HCT116 (cell line): ENCODE data around the gene ADAMTS6. TPM values are rescaled to one million over a fixed set of nuclear protein-coding genes. Genes with fewer than 3 reads are reported as not detected.

Source experiments
- ATAC-seq: fragments of 200-7000 bp; cut with Tn5 transposase; 2 replicates; pipeline ENCODE4 v1.9.1; 2020; ENCODE audit warnings: mild to moderate bottlenecking, moderate library complexity
- BruUV-seq: library from RNA; stranded (reverse); fragments of 400-500 nt; replicated peaks from 2 replicates; lab custom pipeline; 2021; lab: Mats Ljungman, UMichigan
- CTCF ChIA-PET: fragments of 300-600 bp; sonication (Branson Sonifier 250); formaldehyde crosslinking; loops from one replicate; lab custom pipeline; 2021; ENCODE audit warnings: antibody characterized with exemption; lab: Charles Lee
- POLR2A ChIA-PET: fragments of 300-600, 350-600 bp; sonication (Branson Sonifier 250); formaldehyde crosslinking; loops from one replicate; lab custom pipeline; 2021; ENCODE audit warnings: antibody characterized with exemption; lab: Charles Lee
- RAD21 ChIA-PET, 2 experiments: fragments of 300-600 bp; sonication (Branson Sonifier 250); formaldehyde crosslinking; loops; one replicate each; lab custom pipeline; 2023; ENCODE audit warnings: low total read pairs in 2 of 2; ENCODE audit not compliant: uncharacterized antibody in 2 of 2, unreplicated experiment in 2 of 2, low non-redundant PET in 1 of 2; lab: Charles Lee
- DNase-seq: peaks from one replicate; pipeline ENCODE4 v3.0.0-alpha.2; 2010; ENCODE audit warnings: low read depth, low spot score
- H2AFZ ChIP-seq: fragments of 200-600 bp; shearing (Covaris generic), sonication (generic); 2 replicates; pipeline ENCODE4 v1.6.1; 2017; ENCODE audit warnings: low read depth, mixed run types, mixed read lengths, antibody characterized with exemption, low read length; ENCODE audit not compliant: poor library complexity, severe bottlenecking
- H3K27ac ChIP-seq: 2 replicates; pipeline ENCODE4 v1.5.1; 2012; ENCODE audit warnings: low read depth, low read length
- H3K27me3 ChIP-seq: fragments of 200-600 bp; sonication (generic); 2 replicates; pipeline ENCODE4 v1.6.1; 2016; ENCODE audit warnings: mixed run types, low read length, mixed read lengths; ENCODE audit not compliant: insufficient read depth
- H3K36me3 ChIP-seq, 2 experiments: fragments of 200-500 bp in 1 of 2; fragments of 200-600 bp in 1 of 2; sonication (Bioruptor generic) in 1 of 2; sonication (generic) in 1 of 2; 2 replicates each; pipeline versions ENCODE4 v1.5.1 to v1.6.1; 2014 to 2016; ENCODE audit warnings: low read length in 2 of 2, inconsistent platforms in 1 of 2, mixed read lengths in 1 of 2, mixed run types in 1 of 2; ENCODE audit not compliant: insufficient read depth in 2 of 2, control insufficient read depth in 1 of 2
- H3K4me1 ChIP-seq, 2 experiments: fragments of 200-600 bp in 1 of 2; sonication (generic) in 1 of 2; 2 replicates each; pipeline versions ENCODE4 v1.5.1 to v1.6.1; 2012 to 2017; ENCODE audit warnings: low read length in 2 of 2, inconsistent platforms in 1 of 2, mild to moderate bottlenecking in 1 of 2, mixed read lengths in 1 of 2, mixed run types in 1 of 2, moderate library complexity in 1 of 2; ENCODE audit not compliant: insufficient read depth in 2 of 2, control insufficient read depth in 1 of 2
- H3K4me2 ChIP-seq: fragments of 200-600 bp; sonication (generic); 2 replicates; pipeline ENCODE4 v1.6.1; 2017; ENCODE audit warnings: mixed run types, low read length, mixed read lengths
- H3K4me3 ChIP-seq, 2 experiments: fragments of 200-600 bp in 1 of 2; sonication (generic) in 1 of 2; replicated peaks in 1 of 2; 2 replicates each; pipeline ENCODE4 v1.5.1; 2011 to 2016; ENCODE audit warnings: low read length in 2 of 2, control low read depth in 1 of 2, low read depth in 1 of 2, mild to moderate bottlenecking in 1 of 2, mixed read lengths in 1 of 2, mixed run types in 1 of 2
- H3K79me2 ChIP-seq: fragments of 200-600 bp; sonication (generic); 2 replicates; pipeline ENCODE4 v1.6.1; 2017; ENCODE audit warnings: mild to moderate bottlenecking, mixed run types, low read length, moderate library complexity, mixed read lengths; ENCODE audit not compliant: insufficient read depth
- H3K9ac ChIP-seq: fragments of 200-600 bp; sonication (generic); 2 replicates; pipeline ENCODE4 v1.6.1; 2016; ENCODE audit warnings: low read length, mixed read lengths
- H3K9me2 ChIP-seq: fragments of 200-600 bp; sonication (generic), shearing (Covaris generic); 2 replicates; pipeline ENCODE4 v1.6.1; 2017; ENCODE audit warnings: mixed run types, mild to moderate bottlenecking, moderate library complexity; ENCODE audit not compliant: insufficient read depth
- H3K9me3 ChIP-seq, 2 experiments: fragments of 200-500 bp in 1 of 2; fragments of 200-600 bp in 1 of 2; sonication (Bioruptor generic) in 1 of 2; sonication (generic) in 1 of 2; 2 replicates each; pipeline ENCODE4 v1.6.1; 2014 to 2017; ENCODE audit warnings: low read length in 2 of 2, mixed read lengths in 2 of 2, inconsistent platforms in 1 of 2, low read depth in 1 of 2, mild to moderate bottlenecking in 1 of 2, mixed run types in 1 of 2, moderate library complexity in 1 of 2; ENCODE audit not compliant: control insufficient read depth in 1 of 2, insufficient read depth in 1 of 2
- H4K20me1 ChIP-seq: fragments of 200-600 bp; sonication (generic), shearing (Covaris generic); 2 replicates; pipeline ENCODE4 v1.6.1; 2017; ENCODE audit warnings: mixed run types, mild to moderate bottlenecking, moderate library complexity; ENCODE audit not compliant: insufficient read depth
- ATF3 ChIP-seq: IDR thresholded peaks from 2 replicates; pipeline ENCODE4 v1.6.1; 2012
- CEBPB ChIP-seq: IDR thresholded peaks from 2 replicates; pipeline ENCODE4 v1.6.1; 2012; ENCODE audit warnings: low read depth
- EGR1 ChIP-seq: IDR thresholded peaks from 2 replicates; pipeline ENCODE4 v1.6.1; 2012; ENCODE audit warnings: low read depth
- ELF1 ChIP-seq: IDR thresholded peaks from 2 replicates; pipeline ENCODE4 v1.6.1; 2012; ENCODE audit warnings: low read depth, borderline replicate concordance
- EZH2 ChIP-seq: fragments of 200-600 bp; sonication (generic); IDR thresholded peaks from 2 replicates; pipeline ENCODE4 v1.6.1; 2017; ENCODE audit warnings: antibody characterized with exemption, mixed run types
- FOSL1 ChIP-seq: IDR thresholded peaks from 2 replicates; pipeline ENCODE4 v1.6.1; 2012; ENCODE audit warnings: low read depth
- JUND ChIP-seq: IDR thresholded peaks from 2 replicates; pipeline ENCODE4 v1.6.1; 2012
- POLR2A ChIP-seq: IDR thresholded peaks from 2 replicates; pipeline ENCODE4 v1.7.0; 2011; ENCODE audit warnings: borderline replicate concordance; ENCODE audit not compliant: insufficient read depth, insufficient read length; ENCODE audit errors: extremely low read depth
- POLR2AphosphoS5 ChIP-seq: IDR thresholded peaks from 2 replicates; pipeline ENCODE4 v1.6.1; 2011; ENCODE audit warnings: mild to moderate bottlenecking, low read depth, low read length, moderate library complexity
- REST ChIP-seq: IDR thresholded peaks from 2 replicates; pipeline ENCODE4 v1.6.1; 2012; ENCODE audit warnings: low read depth
- SRF ChIP-seq: IDR thresholded peaks from 2 replicates; pipeline ENCODE4 v1.6.1; 2012; ENCODE audit warnings: low read depth
- TCF7L2 ChIP-seq: IDR thresholded peaks from 2 replicates; pipeline ENCODE4 v1.7.0; 2011; ENCODE audit warnings: borderline replicate concordance, inconsistent platforms; ENCODE audit not compliant: insufficient read depth, insufficient read length; ENCODE audit errors: extremely low read depth
- YY1 ChIP-seq: IDR thresholded peaks from 2 replicates; pipeline ENCODE4 v1.6.1; 2011; ENCODE audit warnings: low read length, low read depth, moderate library complexity, mild to moderate bottlenecking; ENCODE audit not compliant: insufficient replicate concordance; ENCODE audit errors: extremely low read depth
- ZBTB33 ChIP-seq: IDR thresholded peaks from 2 replicates; pipeline ENCODE4 v1.6.1; 2011; ENCODE audit warnings: mild to moderate bottlenecking, low read length, moderate library complexity; ENCODE audit not compliant: insufficient replicate concordance; ENCODE audit errors: extremely low read depth
- ZNF274 ChIP-seq: fragments of 200-500 bp; sonication (Bioruptor generic); IDR thresholded peaks from 2 replicates; pipeline ENCODE4 v1.6.1; 2014; ENCODE audit warnings: mild to moderate bottlenecking, low read depth, low read length, inconsistent platforms
- intact Hi-C: fragments of 100-400 bp; cut with micrococcal nuclease; formaldehyde crosslinking; loops from 2 replicates; pipeline ENCODE4 v1.10.0; 2022
- total RNA-seq: library from RNA; stranded (reverse); gene quantifications from one replicate; pipeline ENCODE4 v1.2.1, GENCODE V29; 2021; ENCODE audit not compliant: unreplicated experiment
- TF ChIP-seq, protein P1 (sequence below), 3 experiments: fragments of 200-600 bp in 1 of 3; sonication (generic) in 1 of 3; IDR thresholded peaks in 2 of 3; conservative IDR thresholded peaks in 1 of 3; 2 replicates each; pipeline ENCODE4 v1.5.1; 2012 to 2017; ENCODE audit warnings: low read depth in 2 of 3, low read length in 2 of 3, antibody characterized with exemption in 1 of 3, borderline replicate concordance in 1 of 3, control low read depth in 1 of 3, mild to moderate bottlenecking in 1 of 3, mixed read lengths in 1 of 3, mixed run types in 1 of 3, moderate library complexity in 1 of 3; ENCODE audit not compliant: insufficient read depth in 1 of 3
- TF ChIP-seq, protein P2 (sequence below): IDR thresholded peaks from 2 replicates; pipeline ENCODE4 v1.6.1; 2012

ADAMTS6 gene
- total RNA-seq, 1 experiment from 2014 or later, result 0.93 TPM

DNA sequence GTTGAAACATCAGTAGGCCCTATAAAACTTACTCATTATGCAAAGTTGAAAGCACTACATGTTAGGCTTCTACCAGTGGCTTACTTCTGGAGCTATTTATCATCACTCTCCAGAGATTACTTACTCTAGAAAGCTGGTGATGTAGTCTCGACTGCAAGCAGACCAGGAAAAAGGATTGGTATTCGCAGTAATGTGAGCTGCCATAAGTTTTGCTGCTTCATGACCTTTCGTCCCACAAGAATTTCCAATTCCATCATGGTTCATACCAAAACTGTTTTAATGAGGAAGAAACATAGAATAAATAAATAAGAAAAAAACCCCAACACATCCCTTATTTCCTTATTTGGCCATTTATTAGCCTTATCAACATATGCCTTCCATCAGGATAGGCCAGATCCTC is 181.9 kb downstream of the ADAMTS6 start:
- TF ChIP-seq REST (no peak), YY1 (no peak), SRF (no peak), JUND (no peak), ZBTB33 (no peak), POLR2A (no peak), POLR2AphosphoS5 (no peak), TCF7L2 (no peak), EZH2 (no peak), FOSL1 (no peak), ELF1 (no peak), EGR1 (no peak), CEBPB (no peak), ZNF274 (no peak), ATF3 (no peak)
- TF ChIP-seq, protein P1, sequence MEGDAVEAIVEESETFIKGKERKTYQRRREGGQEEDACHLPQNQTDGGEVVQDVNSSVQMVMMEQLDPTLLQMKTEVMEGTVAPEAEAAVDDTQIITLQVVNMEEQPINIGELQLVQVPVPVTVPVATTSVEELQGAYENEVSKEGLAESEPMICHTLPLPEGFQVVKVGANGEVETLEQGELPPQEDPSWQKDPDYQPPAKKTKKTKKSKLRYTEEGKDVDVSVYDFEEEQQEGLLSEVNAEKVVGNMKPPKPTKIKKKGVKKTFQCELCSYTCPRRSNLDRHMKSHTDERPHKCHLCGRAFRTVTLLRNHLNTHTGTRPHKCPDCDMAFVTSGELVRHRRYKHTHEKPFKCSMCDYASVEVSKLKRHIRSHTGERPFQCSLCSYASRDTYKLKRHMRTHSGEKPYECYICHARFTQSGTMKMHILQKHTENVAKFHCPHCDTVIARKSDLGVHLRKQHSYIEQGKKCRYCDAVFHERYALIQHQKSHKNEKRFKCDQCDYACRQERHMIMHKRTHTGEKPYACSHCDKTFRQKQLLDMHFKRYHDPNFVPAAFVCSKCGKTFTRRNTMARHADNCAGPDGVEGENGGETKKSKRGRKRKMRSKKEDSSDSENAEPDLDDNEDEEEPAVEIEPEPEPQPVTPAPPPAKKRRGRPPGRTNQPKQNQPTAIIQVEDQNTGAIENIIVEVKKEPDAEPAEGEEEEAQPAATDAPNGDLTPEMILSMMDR (IDR thresholded peaks at IDR 0.05 in 2 of 3, conservative IDR thresholded peaks at IDR 0.05 in 1 of 3; ENCODE audit: borderline replicate concordance in 1 of 3, insufficient read depth in 1 of 3, low read depth in 2 of 3, low read length in 2 of 3), result no peak
- TF ChIP-seq, protein P2, sequence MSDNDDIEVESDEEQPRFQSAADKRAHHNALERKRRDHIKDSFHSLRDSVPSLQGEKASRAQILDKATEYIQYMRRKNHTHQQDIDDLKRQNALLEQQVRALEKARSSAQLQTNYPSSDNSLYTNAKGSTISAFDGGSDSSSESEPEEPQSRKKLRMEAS, result no peak
- no TSS peak for BruUV-seq

More for the DNA sequence above, 181.9 kb downstream of the ADAMTS6 start:
- no peaks in the 10 kb centered on the region for H3K4me1 ChIP-seq
- intact Hi-C loops, result no loop called here
- ChIA-PET RAD21 (no interaction called here), POLR2A (no interaction called here), CTCF (no interaction called here)
- H2AFZ ChIP-seq, result no peak overlapping the region
- H3K9me2 ChIP-seq, result no peaks in the 10 kb centered on the region
- no peak overlapping the region for H3K27ac ChIP-seq
- no peaks in the 10 kb centered on the region for H3K9me3 ChIP-seq
- no peaks in the 10 kb centered on the region for H4K20me1 ChIP-seq
- H3K27me3 ChIP-seq, result no peaks in the 10 kb centered on the region
- H3K4me3 ChIP-seq, result no peak overlapping the region
- no peaks in the 10 kb centered on the region for H3K79me2 ChIP-seq
- ATAC-seq, result no peak
- H3K4me2 ChIP-seq, result no peak overlapping the region
- no peak overlapping the region for H3K9ac ChIP-seq
- no peaks in the 10 kb centered on the region for H3K36me3 ChIP-seq
- no peak for DNase-seq
